Activated CD8-positive, alpha-beta T cell treated with anti-CD3 and anti-CD28 coated beads, Interleukin-2, amount 10 ng/mL, durations not matched to agents 7 days and 5 days (primary cell): ENCODE measurements around the gene HSPA12B. TPM values are rescaled to one million over a fixed set of nuclear protein-coding genes. Genes with fewer than 3 reads are reported as not detected.
A peak's percentile ranks its signal among the peaks of the same experiment; 100 is the strongest.

ENCODE experiments used
- ATAC-seq: fragments of 150-1000 bp; cut with Tn5 transposase; one replicate; pipeline ENCODE4 v1.10.0; 2021; ENCODE audit warnings: moderate library complexity
- CTCF ChIA-PET: fragments of 350-600 bp; sonication (Branson Sonifier 250); formaldehyde crosslinking; loops from one replicate; lab custom pipeline; 2021; ENCODE audit warnings: antibody characterized with exemption; lab: Charles Lee
- POLR2A ChIA-PET: fragments of 350-600 bp; sonication (Branson Sonifier 250); formaldehyde crosslinking; loops from one replicate; lab custom pipeline; 2021; ENCODE audit warnings: antibody characterized with exemption; lab: Charles Lee
- DNase-seq: peaks from one replicate; pipeline ENCODE4 v3.0.0-alpha.2; 2020
- H3K27ac Mint-ChIP-seq: one replicate; pipeline ENCODE4 v1.8.0; 2021; ENCODE audit warnings: mild to moderate bottlenecking, mixed read lengths
- H3K27me3 Mint-ChIP-seq: one replicate; pipeline ENCODE4 v1.8.0; 2021; ENCODE audit warnings: low read depth, mixed read lengths
- H3K36me3 Mint-ChIP-seq: one replicate; pipeline ENCODE4 v1.8.0; 2021; ENCODE audit warnings: low read depth, mixed read lengths
- H3K4me1 Mint-ChIP-seq: one replicate; pipeline ENCODE4 v1.8.0; 2021; ENCODE audit warnings: low read depth, mixed read lengths
- H3K4me3 Mint-ChIP-seq: one replicate; pipeline ENCODE4 v1.8.0; 2021; ENCODE audit warnings: mild to moderate bottlenecking, mixed read lengths
- H3K9me3 Mint-ChIP-seq: one replicate; pipeline ENCODE4 v1.8.0; 2022; ENCODE audit warnings: mixed read lengths; ENCODE audit not compliant: insufficient read depth
- total RNA-seq, 2 experiments: library from RNA; stranded (reverse); gene quantifications; one replicate each; pipeline ENCODE4 v1.2.3, GENCODE V29; 2021

HSPA12B gene
- total RNA-seq, 2 experiments from 2014 or later = not detected

GRCh38 chr20:3801846-3802245 is 69.4 kb downstream of the HSPA12B start:
- POLR2A ChIA-PET = interaction anchor here (1.3 kb wide), 1 partner anchor 14 kb away, joined by 5 read pairs; no protein-coding TSS in a partner anchor
- CTCF ChIA-PET = interaction anchor here (2.7 to 4.2 kb wide), 2 partner anchors 13 to 18 kb away, joined by 12 to 30 read pairs; partner anchors contain the start of gene AP5S1
- peak overlapping the region; percentile 34 for H3K27ac Mint-ChIP-seq

More at GRCh38 chr20:3801846-3802245, 69.4 kb downstream of the HSPA12B start:
- H3K9me3 Mint-ChIP-seq = no peaks in the 10 kb centered on the region
- no peak overlapping the region for H3K4me3 Mint-ChIP-seq
- ATAC-seq = no peak
- no peak for DNase-seq
- H3K36me3 Mint-ChIP-seq = peaks cover 96% of the 10 kb centered on the region
- peaks cover 72% of the 10 kb centered on the region for H3K4me1 Mint-ChIP-seq
- H3K27me3 Mint-ChIP-seq = no peaks in the 10 kb centered on the region

Other genes with a start within 250 kb of the HSPA12B start
- gene GFRA4, start 69.3 kb upstream of the HSPA12B start, total RNA-seq = not detected
- gene ADAM33, start 50.7 kb upstream of the HSPA12B start, total RNA-seq = not detected
- gene SIGLEC1, start 20.1 kb upstream of the HSPA12B start, total RNA-seq = not detected
- gene ADISSP, start 35.1 kb downstream of the HSPA12B start, total RNA-seq = 10 to 100 TPM; 37.4 to 38.5 TPM
- under 1 TPM; 0.16 TPM for gene SPEF1, start 48.8 kb downstream of the HSPA12B start, total RNA-seq
- gene CENPB, start 54.1 kb downstream of the HSPA12B start, total RNA-seq = 10 to 100 TPM; 87.1 to 92.0 TPM
- 100 to 1,000 TPM; 294 to 298 TPM for gene CDC25B, start 63.6 kb downstream of the HSPA12B start, total RNA-seq
- 10 to 100 TPM; 13.8 to 16.5 TPM for gene AP5S1, start 87.9 kb downstream of the HSPA12B start, total RNA-seq
- gene MAVS, start 114.1 kb downstream of the HSPA12B start, total RNA-seq = 10 to 100 TPM; 29.7 TPM
- gene PANK2, start 156.7 kb downstream of the HSPA12B start, total RNA-seq = 10 to 100 TPM; 73.1 to 74.4 TPM